Thoracic aorta (tissue), 2 donors: ENCODE results near the gene LCP1. TPM values are rescaled to one million over a fixed set of nuclear protein-coding genes. Genes with fewer than 3 reads are reported as not detected.

ENCODE experiments used
- ATAC-seq: fragments of 150-250 bp; one replicate; pipeline ENCODE4 v1.8.0; 2017; ENCODE audit warnings: low read depth; ENCODE audit not compliant: insufficient number of reproducible peaks, low FRiP score
- DNase-seq: peaks from one replicate; pipeline ENCODE4 v3.0.0-alpha.2; 2020; ENCODE audit warnings: low spot score
- H3K27ac ChIP-seq, 2 donors: fragments of 200-600 bp; sonication (generic); 1 replicate in 1 of 2; 2 replicates in 1 of 2; pipeline ENCODE4 v1.5.1; 2016; ENCODE audit warnings: mild to moderate bottlenecking in 2 of 2, moderate library complexity in 2 of 2
- H3K27me3 ChIP-seq: fragments of 200-600 bp; sonication (generic); replicated peaks from 2 replicates; pipeline ENCODE4 v1.6.0; 2016; ENCODE audit warnings: mild to moderate bottlenecking; ENCODE audit not compliant: insufficient read depth
- H3K36me3 ChIP-seq: fragments of 200-600 bp; sonication (generic); one replicate; pipeline ENCODE4 v1.5.1; 2016
- H3K4me1 ChIP-seq, 2 donors: fragments of 200-600 bp; sonication (generic); 1 replicate in 1 of 2; 2 replicates in 1 of 2; pipeline versions ENCODE4 v1.5.1 to v1.6.0; 2016; ENCODE audit warnings: low read depth in 2 of 2, mild to moderate bottlenecking in 1 of 2; ENCODE audit not compliant: control insufficient read depth in 1 of 2
- H3K4me3 ChIP-seq: fragments of 200-600 bp; sonication (generic); 2 replicates; pipeline ENCODE4 v1.5.1; 2016; ENCODE audit warnings: mild to moderate bottlenecking
- H3K9me3 ChIP-seq: fragments of 200-600 bp; sonication (generic); 2 replicates; pipeline ENCODE4 v1.5.1; 2016
- CTCF ChIP-seq: fragments of 200-600 bp; sonication (generic); IDR thresholded peaks from one replicate; pipeline ENCODE4 v1.5.1; 2019; ENCODE audit warnings: antibody characterized with exemption
- total RNA-seq, 2 donors: library from RNA; depleted of rRNA; stranded (reverse); fragments of >200 nt; gene quantifications; one replicate each; pipeline versions ENCODE4 v1.1.0 to v1.2.3, GENCODE V29; 2016

LCP1 gene
- total RNA-seq, 2 donors from 2014 or later = 61.7 to 66.3 TPM

GRCh38 chr13:46101484-46102254 is 80.3 kb downstream of the LCP1 start:
- H3K27me3 ChIP-seq = no peaks in the 10 kb centered on the region
- no peak for DNase-seq
- H3K9me3 ChIP-seq = no peaks in the 10 kb centered on the region
- peaks cover 3 to 21% of the 10 kb centered on the region in 2 donors for H3K4me1 ChIP-seq
- TF ChIP-seq CTCF = no peak
- no peak for ATAC-seq
- H3K4me3 ChIP-seq = no peak overlapping the region
- H3K36me3 ChIP-seq = no peaks in the 10 kb centered on the region
- H3K27ac ChIP-seq = no peak overlapping the region

- Histone ChIP-seq H3K4me3 (no peak overlapping the region), H3K9me3 (no peaks in the 10 kb centered on the region), H3K36me3 (no peaks in the 10 kb centered on the region), H3K27ac (no peak overlapping the region), H3K27me3 (no peaks in the 10 kb centered on the region), H3K4me1 (peaks cover 3 to 21% of the 10 kb centered on the region in 2 donors)
- DNase-seq (no peak), ATAC-seq (no peak)
- no peak for TF ChIP-seq CTCF
Measured at GRCh38 chr13:46101002-46101401, 81.0 kb downstream of the LCP1 start.

- H3K27ac ChIP-seq = no peak overlapping the region
- H3K36me3 ChIP-seq = no peaks in the 10 kb centered on the region
- TF ChIP-seq CTCF = no peak
- no peak overlapping the region for H3K4me3 ChIP-seq
- no peaks in the 10 kb centered on the region for H3K27me3 ChIP-seq
- peaks cover 3 to 21% of the 10 kb centered on the region in 2 donors for H3K4me1 ChIP-seq
- no peak for ATAC-seq
- no peaks in the 10 kb centered on the region for H3K9me3 ChIP-seq
- DNase-seq = no peak
Measured at GRCh38 chr13:46100191-46100815, 81.7 kb downstream of the LCP1 start.

- TF ChIP-seq CTCF = no peak
- ATAC-seq = no peak
Measured at GRCh38 chr13:46097663-46098062, 84.3 kb downstream of the LCP1 start.

GRCh38 chr13:46097015-46097414 is 85.0 kb downstream of the LCP1 start:
- ATAC-seq (no peak), DNase-seq (no peak)
- Histone ChIP-seq H3K27ac (no peak overlapping the region), H3K36me3 (no peaks in the 10 kb centered on the region), H3K4me3 (no peak overlapping the region), H3K27me3 (no peaks in the 10 kb centered on the region), H3K4me1 (peaks cover 0 to 11% of the 10 kb centered on the region in 2 donors), H3K9me3 (no peaks in the 10 kb centered on the region)
- no peak for TF ChIP-seq CTCF

More at GRCh38 chr13:46097663-46098062, 84.3 kb downstream of the LCP1 start:
- DNase-seq = no peak
- Histone ChIP-seq H3K27me3 (no peaks in the 10 kb centered on the region), H3K27ac (no peak overlapping the region), H3K4me1 (peaks cover 3 to 17% of the 10 kb centered on the region in 2 donors), H3K36me3 (no peaks in the 10 kb centered on the region), H3K9me3 (no peaks in the 10 kb centered on the region), H3K4me3 (no peak overlapping the region)
